ENCODE measurements around the gene L3HYPDH.

The L3HYPDH gene

DNA sequence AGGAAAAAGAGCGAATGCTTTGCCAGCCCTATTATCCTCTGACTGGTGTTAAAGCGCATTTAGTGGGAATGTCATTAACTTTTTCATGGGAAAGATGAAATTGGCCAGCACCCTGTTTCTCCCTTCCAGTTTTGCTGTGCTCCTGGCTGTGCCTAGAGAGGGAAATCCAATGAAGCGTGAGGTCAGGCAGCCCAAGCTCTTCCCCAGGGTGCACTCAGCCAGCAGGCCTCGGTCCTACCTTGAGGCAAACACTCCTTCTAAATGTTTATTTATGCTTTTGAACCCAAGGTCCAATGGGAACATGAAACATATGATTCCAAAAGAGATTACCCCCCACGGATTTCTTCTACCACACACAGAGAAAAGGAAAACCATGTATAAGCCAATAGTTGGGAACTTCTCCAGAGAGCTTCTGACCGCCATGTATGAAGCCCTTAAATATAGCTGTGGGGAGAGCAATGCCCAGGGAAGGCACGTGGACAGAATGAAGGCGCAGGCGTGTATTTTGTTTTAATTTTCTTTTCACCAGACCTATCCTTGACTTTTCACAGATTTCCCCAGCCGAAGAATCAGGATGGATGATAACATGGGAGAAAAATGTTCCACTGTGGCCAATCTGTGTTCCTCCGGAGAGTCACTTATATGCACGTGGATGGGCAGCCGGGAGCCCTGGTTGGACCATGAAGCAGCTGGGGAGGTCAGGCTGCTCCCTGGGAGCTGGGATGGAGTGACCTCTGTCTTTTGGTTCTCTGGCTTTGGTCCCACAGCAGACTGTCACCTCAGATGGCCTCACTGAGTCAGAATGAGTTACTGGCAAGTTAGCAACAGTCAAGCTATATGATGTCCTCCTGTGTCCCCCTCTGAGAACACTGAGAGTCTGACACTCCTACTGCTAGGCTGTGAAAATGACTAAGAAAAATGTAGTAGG is 56.3 kb downstream of the L3HYPDH start:
- no peak for DNase-seq (ENCODE audit: low spot score)
- TF ChIP-seq, protein P1, sequence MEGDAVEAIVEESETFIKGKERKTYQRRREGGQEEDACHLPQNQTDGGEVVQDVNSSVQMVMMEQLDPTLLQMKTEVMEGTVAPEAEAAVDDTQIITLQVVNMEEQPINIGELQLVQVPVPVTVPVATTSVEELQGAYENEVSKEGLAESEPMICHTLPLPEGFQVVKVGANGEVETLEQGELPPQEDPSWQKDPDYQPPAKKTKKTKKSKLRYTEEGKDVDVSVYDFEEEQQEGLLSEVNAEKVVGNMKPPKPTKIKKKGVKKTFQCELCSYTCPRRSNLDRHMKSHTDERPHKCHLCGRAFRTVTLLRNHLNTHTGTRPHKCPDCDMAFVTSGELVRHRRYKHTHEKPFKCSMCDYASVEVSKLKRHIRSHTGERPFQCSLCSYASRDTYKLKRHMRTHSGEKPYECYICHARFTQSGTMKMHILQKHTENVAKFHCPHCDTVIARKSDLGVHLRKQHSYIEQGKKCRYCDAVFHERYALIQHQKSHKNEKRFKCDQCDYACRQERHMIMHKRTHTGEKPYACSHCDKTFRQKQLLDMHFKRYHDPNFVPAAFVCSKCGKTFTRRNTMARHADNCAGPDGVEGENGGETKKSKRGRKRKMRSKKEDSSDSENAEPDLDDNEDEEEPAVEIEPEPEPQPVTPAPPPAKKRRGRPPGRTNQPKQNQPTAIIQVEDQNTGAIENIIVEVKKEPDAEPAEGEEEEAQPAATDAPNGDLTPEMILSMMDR (IDR thresholded peaks at IDR 0.05; ENCODE audit: extremely low read depth, missing control alignments), result no peak

DNA sequence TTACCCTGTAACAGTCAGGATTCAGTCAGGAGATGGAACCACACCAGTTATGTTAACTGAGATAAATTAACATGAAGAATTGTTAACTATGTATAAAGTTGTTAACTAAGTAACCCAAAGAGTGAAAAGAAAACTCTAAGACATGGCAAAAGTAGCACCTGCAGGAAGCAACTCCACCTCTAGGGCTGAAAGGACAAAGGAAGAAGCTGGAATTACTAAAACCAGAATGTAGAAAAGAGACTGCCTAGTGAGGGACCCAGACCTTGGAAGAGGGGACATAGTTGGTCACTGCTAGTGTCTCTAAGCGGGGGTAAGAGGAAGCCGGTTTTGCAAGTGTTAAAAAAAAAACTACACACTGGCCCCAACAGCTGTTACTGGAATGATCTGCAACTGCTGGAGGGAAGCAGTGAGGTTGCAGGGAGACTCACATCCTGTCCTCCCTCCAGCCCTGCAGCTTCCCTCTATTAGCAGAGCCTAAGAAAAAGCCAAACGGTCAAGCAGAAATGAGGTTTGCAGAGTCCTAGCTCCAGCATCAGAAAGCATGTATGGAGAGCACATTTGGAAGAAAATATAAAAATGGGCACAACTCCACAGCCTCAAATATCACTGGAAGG is 58.8 kb downstream of the L3HYPDH start:
- TF ChIP-seq, protein P1 (IDR thresholded peaks at IDR 0.05; ENCODE audit: extremely low read depth, missing control alignments), result no peak
- no peak for DNase-seq (ENCODE audit: low spot score)

DNA sequence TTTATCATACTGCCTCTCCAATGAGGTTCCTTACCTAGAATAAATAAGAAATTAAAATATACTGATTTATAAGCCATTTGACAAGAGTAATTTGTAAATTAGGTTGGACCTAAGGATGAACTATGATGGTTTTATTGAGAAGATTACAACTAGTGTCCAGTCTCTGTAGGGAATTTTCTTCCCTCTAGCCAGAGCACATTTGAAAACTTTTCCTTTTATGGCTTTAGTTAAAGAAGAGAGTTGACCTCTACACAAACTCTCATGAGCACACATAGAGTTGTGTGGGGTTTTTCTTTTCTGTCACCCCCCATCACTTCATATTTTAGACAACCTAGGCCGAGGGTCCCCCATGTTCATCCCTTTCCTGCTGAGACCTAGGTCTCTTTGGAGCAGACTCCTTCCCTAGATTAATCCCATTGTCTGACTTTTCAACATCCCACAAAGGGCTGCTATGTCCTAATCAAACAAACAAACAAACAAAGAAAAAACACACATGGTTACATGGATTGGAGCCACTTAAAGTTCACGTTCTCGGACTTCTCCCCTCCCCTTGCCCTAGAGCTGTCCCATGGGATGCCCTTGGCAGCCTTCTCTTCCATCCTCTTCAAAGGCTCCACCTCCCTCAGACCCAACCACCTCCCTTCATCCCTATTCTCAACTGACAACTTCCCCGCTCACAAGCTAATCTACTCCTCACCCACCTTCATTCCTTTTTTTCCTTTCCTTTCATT is 59.7 kb downstream of the L3HYPDH start:
- TF ChIP-seq, protein P1 (IDR thresholded peaks at IDR 0.05; ENCODE audit: extremely low read depth, missing control alignments), result no peak
- DNase-seq (ENCODE audit: low spot score), result no peak
